ENCODE results near the gene MYBL2.
A peak's percentile ranks its signal among the peaks of the same experiment; 100 is the strongest.

MYBL2 gene

DNA sequence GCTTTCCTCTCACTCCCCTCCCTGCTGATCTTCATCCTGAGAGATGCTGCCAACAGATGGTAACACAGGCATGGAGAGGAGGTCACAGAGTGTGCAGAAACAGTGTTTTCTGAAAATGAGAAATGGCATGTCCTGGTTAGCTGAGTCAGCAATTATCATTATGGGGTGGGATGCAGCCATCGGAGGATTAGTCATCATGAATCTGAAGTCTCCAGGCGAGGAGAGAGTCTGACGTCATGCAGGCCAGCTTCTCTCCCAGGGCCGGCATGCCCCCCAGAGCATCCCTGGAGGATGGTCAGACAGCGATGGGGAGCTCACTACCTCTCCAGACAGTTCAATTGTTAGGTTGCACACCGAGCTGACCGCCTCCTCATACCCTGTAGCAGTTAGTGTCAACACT, 64.6 kb downstream of the MYBL2 start:
- Histone ChIP-seq H3K4me1 (ENCODE audit: control insufficient read depth, insufficient read depth, low read length) (peaks cover 9% of the 10 kb centered on the region; the same call in 1 of the 2 replicates), H3K27ac (ENCODE audit: extremely low read depth, low read depth, low read length) (no peak overlapping the region), H3K4me3 (ENCODE audit: low read depth, low read length) (no peak overlapping the region), H3K9me3 (ENCODE audit: control insufficient read depth, insufficient read depth, low read depth, low read length) (no peaks in the 10 kb centered on the region), H3K36me3 (ENCODE audit: control insufficient read depth in 2 of 2, insufficient read depth in 1 of 2, low read length in 2 of 2) (no peaks in the 10 kb centered on the region)
- ChIA-PET CTCF (no interaction called here), POLR2A (no interaction called here)
- no peak for TF ChIP-seq PATZ1 (tag by site-specific recombination; IDR thresholded peaks at IDR 0.05)
- peak; percentile 83 for TF ChIP-seq ZNF629 (tag by site-specific recombination; IDR thresholded peaks at IDR 0.05)
- TF ChIP-seq, protein P1, sequence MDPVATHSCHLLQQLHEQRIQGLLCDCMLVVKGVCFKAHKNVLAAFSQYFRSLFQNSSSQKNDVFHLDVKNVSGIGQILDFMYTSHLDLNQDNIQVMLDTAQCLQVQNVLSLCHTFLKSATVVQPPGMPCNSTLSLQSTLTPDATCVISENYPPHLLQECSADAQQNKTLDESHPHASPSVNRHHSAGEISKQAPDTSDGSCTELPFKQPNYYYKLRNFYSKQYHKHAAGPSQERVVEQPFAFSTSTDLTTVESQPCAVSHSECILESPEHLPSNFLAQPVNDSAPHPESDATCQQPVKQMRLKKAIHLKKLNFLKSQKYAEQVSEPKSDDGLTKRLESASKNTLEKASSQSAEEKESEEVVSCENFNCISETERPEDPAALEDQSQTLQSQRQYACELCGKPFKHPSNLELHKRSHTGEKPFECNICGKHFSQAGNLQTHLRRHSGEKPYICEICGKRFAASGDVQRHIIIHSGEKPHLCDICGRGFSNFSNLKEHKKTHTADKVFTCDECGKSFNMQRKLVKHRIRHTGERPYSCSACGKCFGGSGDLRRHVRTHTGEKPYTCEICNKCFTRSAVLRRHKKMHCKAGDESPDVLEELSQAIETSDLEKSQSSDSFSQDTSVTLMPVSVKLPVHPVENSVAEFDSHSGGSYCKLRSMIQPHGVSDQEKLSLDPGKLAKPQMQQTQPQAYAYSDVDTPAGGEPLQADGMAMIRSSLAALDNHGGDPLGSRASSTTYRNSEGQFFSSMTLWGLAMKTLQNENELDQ (tag by site-specific recombination; IDR thresholded peaks at IDR 0.05; ENCODE audit: low read depth), result no peak
- TF ChIP-seq ZNF274 (IDR thresholded peaks at IDR 0.05; ENCODE audit: low read length), result no peak
- TF ChIP-seq ZNF274 (tag by site-specific recombination; IDR thresholded peaks at IDR 0.05; ENCODE audit: borderline replicate concordance), result no peak
- TF ChIP-seq, protein P2, sequence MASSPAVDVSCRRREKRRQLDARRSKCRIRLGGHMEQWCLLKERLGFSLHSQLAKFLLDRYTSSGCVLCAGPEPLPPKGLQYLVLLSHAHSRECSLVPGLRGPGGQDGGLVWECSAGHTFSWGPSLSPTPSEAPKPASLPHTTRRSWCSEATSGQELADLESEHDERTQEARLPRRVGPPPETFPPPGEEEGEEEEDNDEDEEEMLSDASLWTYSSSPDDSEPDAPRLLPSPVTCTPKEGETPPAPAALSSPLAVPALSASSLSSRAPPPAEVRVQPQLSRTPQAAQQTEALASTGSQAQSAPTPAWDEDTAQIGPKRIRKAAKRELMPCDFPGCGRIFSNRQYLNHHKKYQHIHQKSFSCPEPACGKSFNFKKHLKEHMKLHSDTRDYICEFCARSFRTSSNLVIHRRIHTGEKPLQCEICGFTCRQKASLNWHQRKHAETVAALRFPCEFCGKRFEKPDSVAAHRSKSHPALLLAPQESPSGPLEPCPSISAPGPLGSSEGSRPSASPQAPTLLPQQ (tag by site-specific recombination; IDR thresholded peaks at IDR 0.05), result peak; percentile 49; the same call in 1 of the 2 replicates
- TF ChIP-seq YY1 (tag by site-specific recombination; IDR thresholded peaks at IDR 0.05), result no peak
- peak; percentile 83 for TF ChIP-seq GLIS1 (tag by site-specific recombination; IDR thresholded peaks at IDR 0.05)
- no peak for TF ChIP-seq ZNF302 (tag by site-specific recombination; IDR thresholded peaks at IDR 0.05; ENCODE audit: low read depth)
- no peak for TF ChIP-seq GLI4 (tag by site-specific recombination; IDR thresholded peaks at IDR 0.05)
- peak; percentile 53; the same call in 1 of the 2 replicates for TF ChIP-seq GLIS2 (tag by site-specific recombination; IDR thresholded peaks at IDR 0.05)
- TF ChIP-seq, protein P3, sequence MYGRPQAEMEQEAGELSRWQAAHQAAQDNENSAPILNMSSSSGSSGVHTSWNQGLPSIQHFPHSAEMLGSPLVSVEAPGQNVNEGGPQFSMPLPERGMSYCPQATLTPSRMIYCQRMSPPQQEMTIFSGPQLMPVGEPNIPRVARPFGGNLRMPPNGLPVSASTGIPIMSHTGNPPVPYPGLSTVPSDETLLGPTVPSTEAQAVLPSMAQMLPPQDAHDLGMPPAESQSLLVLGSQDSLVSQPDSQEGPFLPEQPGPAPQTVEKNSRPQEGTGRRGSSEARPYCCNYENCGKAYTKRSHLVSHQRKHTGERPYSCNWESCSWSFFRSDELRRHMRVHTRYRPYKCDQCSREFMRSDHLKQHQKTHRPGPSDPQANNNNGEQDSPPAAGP (tag by site-specific recombination; IDR thresholded peaks at IDR 0.05), result 0 out of 2 replicates have a peak, but pooled peaks have one; percentile 40
- TF ChIP-seq ZNF366 (tag by site-specific recombination; conservative IDR thresholded peaks at IDR 0.05), result 0 out of 2 replicates have a peak, but pooled peaks have one; percentile 14
- 0 out of 2 replicates have a peak, but pooled peaks have one; percentile 25 for TF ChIP-seq ZNF324 (tag by site-specific recombination; IDR thresholded peaks at IDR 0.05)
- TF ChIP-seq ZNF184 (tag by site-specific recombination; IDR thresholded peaks at IDR 0.05), result 0 out of 2 replicates have a peak, but pooled peaks have one; percentile 69
- TF ChIP-seq ZNF600 (tag by site-specific recombination; IDR thresholded peaks at IDR 0.05), result no peak
- TF ChIP-seq ZNF311 (tag by site-specific recombination; IDR thresholded peaks at IDR 0.05; ENCODE audit: borderline replicate concordance), result no peak
- TF ChIP-seq KLF7 (tag by site-specific recombination; IDR thresholded peaks at IDR 0.05; ENCODE audit: borderline replicate concordance), result no peak
- TF ChIP-seq, protein P4, sequence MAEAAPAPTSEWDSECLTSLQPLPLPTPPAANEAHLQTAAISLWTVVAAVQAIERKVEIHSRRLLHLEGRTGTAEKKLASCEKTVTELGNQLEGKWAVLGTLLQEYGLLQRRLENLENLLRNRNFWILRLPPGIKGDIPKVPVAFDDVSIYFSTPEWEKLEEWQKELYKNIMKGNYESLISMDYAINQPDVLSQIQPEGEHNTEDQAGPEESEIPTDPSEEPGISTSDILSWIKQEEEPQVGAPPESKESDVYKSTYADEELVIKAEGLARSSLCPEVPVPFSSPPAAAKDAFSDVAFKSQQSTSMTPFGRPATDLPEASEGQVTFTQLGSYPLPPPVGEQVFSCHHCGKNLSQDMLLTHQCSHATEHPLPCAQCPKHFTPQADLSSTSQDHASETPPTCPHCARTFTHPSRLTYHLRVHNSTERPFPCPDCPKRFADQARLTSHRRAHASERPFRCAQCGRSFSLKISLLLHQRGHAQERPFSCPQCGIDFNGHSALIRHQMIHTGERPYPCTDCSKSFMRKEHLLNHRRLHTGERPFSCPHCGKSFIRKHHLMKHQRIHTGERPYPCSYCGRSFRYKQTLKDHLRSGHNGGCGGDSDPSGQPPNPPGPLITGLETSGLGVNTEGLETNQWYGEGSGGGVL (tag by site-specific recombination; IDR thresholded peaks at IDR 0.05), result 0 out of 2 replicates have a peak, but pooled peaks have one; percentile 22
- TF ChIP-seq ZNF394 (tag by site-specific recombination; IDR thresholded peaks at IDR 0.05; ENCODE audit: borderline replicate concordance), result peak; percentile 90
- no peak for TF ChIP-seq ZBTB7A (tag by site-specific recombination; IDR thresholded peaks at IDR 0.05; ENCODE audit: low read depth)
- TF ChIP-seq, protein P5, sequence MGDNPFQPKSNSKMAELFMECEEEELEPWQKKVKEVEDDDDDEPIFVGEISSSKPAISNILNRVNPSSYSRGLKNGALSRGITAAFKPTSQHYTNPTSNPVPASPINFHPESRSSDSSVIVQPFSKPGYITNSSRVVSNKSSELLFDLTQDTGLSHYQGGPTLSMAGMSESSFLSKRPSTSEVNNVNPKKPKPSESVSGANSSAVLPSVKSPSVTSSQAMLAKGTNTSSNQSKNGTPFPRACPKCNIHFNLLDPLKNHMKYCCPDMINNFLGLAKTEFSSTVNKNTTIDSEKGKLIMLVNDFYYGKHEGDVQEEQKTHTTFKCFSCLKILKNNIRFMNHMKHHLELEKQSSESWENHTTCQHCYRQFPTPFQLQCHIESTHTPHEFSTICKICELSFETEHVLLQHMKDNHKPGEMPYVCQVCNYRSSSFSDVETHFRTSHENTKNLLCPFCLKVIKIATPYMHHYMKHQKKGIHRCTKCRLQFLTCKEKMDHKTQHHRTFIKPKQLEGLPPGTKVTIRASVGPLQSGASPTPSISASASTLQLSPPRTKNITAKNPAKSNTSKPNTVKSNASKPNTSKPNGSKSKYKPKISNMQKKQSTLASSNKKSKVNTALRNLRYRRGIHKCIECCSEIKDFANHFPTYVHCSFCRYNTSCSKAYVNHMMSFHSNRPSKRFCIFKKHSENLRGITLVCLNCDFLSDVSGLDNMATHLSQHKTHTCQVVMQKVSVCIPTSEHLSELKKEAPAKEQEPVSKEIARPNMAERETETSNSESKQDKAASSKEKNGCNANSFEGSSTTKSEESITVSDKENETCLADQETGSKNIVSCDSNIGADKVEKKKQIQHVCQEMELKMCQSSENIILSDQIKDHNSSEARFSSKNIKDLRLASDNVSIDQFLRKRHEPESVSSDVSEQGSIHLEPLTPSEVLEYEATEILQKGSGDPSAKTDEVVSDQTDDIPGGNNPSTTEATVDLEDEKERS (tag by site-specific recombination; IDR thresholded peaks at IDR 0.05), result no peak
- TF ChIP-seq YY2 (tag by site-specific recombination; IDR thresholded peaks at IDR 0.05), result peak; percentile 67
- no peak for TF ChIP-seq ZNF785 (tag by site-specific recombination; IDR thresholded peaks at IDR 0.05)
- TF ChIP-seq ZBTB21 (tag by site-specific recombination; IDR thresholded peaks at IDR 0.05), result peak; percentile 77
